ENCODE data around the gene SLC22A25.

DNA sequence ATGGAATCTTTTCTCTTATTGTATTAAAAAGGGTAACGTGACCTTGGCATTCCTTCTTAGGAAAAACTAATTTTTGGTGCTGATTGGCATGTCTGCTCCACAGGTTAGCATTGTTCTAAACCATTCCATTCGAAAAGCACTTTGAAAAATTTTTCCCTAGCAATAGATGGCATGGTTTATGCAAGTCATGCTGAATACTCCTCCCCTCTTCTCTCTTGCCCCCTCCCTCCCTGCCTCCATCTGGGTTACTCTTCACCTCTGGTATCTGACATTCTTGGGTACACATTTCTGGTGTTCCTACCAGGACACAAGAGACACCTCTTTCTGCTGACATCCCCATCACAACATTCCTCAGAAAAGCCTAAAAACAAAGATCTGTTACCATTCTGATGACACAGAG is 1.5 kb upstream of the SLC22A25 start:
- TF ChIP-seq, protein P1, sequence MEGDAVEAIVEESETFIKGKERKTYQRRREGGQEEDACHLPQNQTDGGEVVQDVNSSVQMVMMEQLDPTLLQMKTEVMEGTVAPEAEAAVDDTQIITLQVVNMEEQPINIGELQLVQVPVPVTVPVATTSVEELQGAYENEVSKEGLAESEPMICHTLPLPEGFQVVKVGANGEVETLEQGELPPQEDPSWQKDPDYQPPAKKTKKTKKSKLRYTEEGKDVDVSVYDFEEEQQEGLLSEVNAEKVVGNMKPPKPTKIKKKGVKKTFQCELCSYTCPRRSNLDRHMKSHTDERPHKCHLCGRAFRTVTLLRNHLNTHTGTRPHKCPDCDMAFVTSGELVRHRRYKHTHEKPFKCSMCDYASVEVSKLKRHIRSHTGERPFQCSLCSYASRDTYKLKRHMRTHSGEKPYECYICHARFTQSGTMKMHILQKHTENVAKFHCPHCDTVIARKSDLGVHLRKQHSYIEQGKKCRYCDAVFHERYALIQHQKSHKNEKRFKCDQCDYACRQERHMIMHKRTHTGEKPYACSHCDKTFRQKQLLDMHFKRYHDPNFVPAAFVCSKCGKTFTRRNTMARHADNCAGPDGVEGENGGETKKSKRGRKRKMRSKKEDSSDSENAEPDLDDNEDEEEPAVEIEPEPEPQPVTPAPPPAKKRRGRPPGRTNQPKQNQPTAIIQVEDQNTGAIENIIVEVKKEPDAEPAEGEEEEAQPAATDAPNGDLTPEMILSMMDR (IDR thresholded peaks at IDR 0.05) = no peak
- no peak for TF ChIP-seq POLR2A (IDR thresholded peaks at IDR 0.05)
